ENCODE measurements around the gene LRRC15. TPM values are rescaled to one million over a fixed set of nuclear protein-coding genes. Genes with fewer than 3 reads are reported as not detected.
A peak's percentile ranks its signal among the peaks of the same experiment; 100 is the strongest.

LRRC15 gene
- total RNA-seq, 1 experiment from 2014 or later = not detected

DNA sequence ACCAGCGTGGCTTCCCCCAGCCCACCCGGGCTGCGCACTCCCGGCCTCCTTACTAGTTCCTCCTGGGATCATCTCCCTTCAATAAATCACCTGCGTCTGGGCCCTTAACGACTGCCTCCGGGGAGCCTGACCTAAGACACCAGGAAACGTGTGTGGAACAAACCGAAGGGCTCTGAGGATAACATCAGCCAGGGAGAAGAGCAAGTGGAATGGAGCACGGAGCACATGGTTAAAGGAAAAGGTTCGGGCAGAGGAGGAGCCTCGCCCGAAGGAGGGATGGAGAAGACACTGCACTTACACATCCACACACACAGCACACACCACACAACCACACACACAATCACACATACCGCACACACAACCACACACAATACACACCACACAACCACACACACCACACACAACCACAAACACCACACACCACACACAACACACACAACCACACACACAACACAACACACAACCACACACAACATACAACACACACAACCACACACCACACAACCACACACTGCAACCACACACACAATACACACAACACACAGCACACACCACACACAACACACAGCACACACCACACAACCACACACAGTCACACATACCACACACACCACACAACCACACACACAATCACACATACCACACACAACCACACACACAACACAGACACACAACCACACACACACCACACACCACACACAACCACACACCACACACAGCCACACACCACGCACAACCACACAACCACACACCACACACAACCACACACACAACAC lies 43.2 kb downstream of the LRRC15 start:
- CTCF ChIA-PET = no interaction called here
- Mint-ChIP-seq H3K36me3 (ENCODE audit: insufficient read depth, unreplicated experiment) (no peaks in the 10 kb centered on the region), H3K27me3 (ENCODE audit: unreplicated experiment) (no peaks in the 10 kb centered on the region), H3K9me3 (ENCODE audit: low read depth, unreplicated experiment) (no peaks in the 10 kb centered on the region), H3K4me1 (ENCODE audit: low read depth, unreplicated experiment) (peaks cover 25% of the 10 kb centered on the region), H3K4me3 (ENCODE audit: low read depth, unreplicated experiment) (no peak overlapping the region), H3K27ac (ENCODE audit: unreplicated experiment) (no peak overlapping the region)
- TF ChIP-seq, protein P1, sequence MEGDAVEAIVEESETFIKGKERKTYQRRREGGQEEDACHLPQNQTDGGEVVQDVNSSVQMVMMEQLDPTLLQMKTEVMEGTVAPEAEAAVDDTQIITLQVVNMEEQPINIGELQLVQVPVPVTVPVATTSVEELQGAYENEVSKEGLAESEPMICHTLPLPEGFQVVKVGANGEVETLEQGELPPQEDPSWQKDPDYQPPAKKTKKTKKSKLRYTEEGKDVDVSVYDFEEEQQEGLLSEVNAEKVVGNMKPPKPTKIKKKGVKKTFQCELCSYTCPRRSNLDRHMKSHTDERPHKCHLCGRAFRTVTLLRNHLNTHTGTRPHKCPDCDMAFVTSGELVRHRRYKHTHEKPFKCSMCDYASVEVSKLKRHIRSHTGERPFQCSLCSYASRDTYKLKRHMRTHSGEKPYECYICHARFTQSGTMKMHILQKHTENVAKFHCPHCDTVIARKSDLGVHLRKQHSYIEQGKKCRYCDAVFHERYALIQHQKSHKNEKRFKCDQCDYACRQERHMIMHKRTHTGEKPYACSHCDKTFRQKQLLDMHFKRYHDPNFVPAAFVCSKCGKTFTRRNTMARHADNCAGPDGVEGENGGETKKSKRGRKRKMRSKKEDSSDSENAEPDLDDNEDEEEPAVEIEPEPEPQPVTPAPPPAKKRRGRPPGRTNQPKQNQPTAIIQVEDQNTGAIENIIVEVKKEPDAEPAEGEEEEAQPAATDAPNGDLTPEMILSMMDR (IDR thresholded peaks at IDR 0.05; ENCODE audit: unreplicated experiment) = no peak
- intact Hi-C loops (cut with micrococcal nuclease; ENCODE audit: unreplicated experiment) = no loop called here
- no peak for DNase-seq
- BruUV-seq (replicated peaks) = no TSS peak

- BruUV-seq (replicated peaks) = no TSS peak
- TF ChIP-seq, protein P1 (IDR thresholded peaks at IDR 0.05; ENCODE audit: unreplicated experiment) = no peak
- H3K27ac Mint-ChIP-seq (ENCODE audit: unreplicated experiment) = no peak overlapping the region
- H3K4me1 Mint-ChIP-seq (ENCODE audit: low read depth, unreplicated experiment) = peaks cover 29% of the 10 kb centered on the region
- no peaks in the 10 kb centered on the region for H3K9me3 Mint-ChIP-seq (ENCODE audit: low read depth, unreplicated experiment)
- no peak overlapping the region for H3K4me3 Mint-ChIP-seq (ENCODE audit: low read depth, unreplicated experiment)
- H3K27me3 Mint-ChIP-seq (ENCODE audit: unreplicated experiment) = no peaks in the 10 kb centered on the region
- intact Hi-C loops (cut with micrococcal nuclease; ENCODE audit: unreplicated experiment) = no loop called here
- H3K36me3 Mint-ChIP-seq (ENCODE audit: insufficient read depth, unreplicated experiment) = no peaks in the 10 kb centered on the region
- CTCF ChIA-PET = no interaction called here
- DNase-seq = no peak
Measured at GRCh38 chr3:194325424-194326153, 44.0 kb downstream of the LRRC15 start.

GRCh38 chr3:194324823-194325327 lies 44.7 kb downstream of the LRRC15 start:
- H3K27ac Mint-ChIP-seq (ENCODE audit: unreplicated experiment) = no peak overlapping the region
- no peaks in the 10 kb centered on the region for H3K9me3 Mint-ChIP-seq (ENCODE audit: low read depth, unreplicated experiment)
- H3K4me3 Mint-ChIP-seq (ENCODE audit: low read depth, unreplicated experiment) = no peak overlapping the region
- peaks cover 29% of the 10 kb centered on the region for H3K4me1 Mint-ChIP-seq (ENCODE audit: low read depth, unreplicated experiment)
- CTCF ChIA-PET = interaction anchor here (1.2 kb wide), 1 partner anchor 9 kb away, joined by 10 read pairs; no protein-coding TSS in a partner anchor
- no peaks in the 10 kb centered on the region for H3K36me3 Mint-ChIP-seq (ENCODE audit: insufficient read depth, unreplicated experiment)
- TF ChIP-seq, protein P1 (IDR thresholded peaks at IDR 0.05; ENCODE audit: unreplicated experiment) = no peak
- intact Hi-C loops (cut with micrococcal nuclease; ENCODE audit: unreplicated experiment) = loop anchor here (5.0 kb wide), 3 partner anchors 248 to 483 kb away; no protein-coding TSS in a partner anchor
- BruUV-seq (replicated peaks) = no TSS peak
- H3K27me3 Mint-ChIP-seq (ENCODE audit: unreplicated experiment) = no peaks in the 10 kb centered on the region
- no peak for DNase-seq

DNA sequence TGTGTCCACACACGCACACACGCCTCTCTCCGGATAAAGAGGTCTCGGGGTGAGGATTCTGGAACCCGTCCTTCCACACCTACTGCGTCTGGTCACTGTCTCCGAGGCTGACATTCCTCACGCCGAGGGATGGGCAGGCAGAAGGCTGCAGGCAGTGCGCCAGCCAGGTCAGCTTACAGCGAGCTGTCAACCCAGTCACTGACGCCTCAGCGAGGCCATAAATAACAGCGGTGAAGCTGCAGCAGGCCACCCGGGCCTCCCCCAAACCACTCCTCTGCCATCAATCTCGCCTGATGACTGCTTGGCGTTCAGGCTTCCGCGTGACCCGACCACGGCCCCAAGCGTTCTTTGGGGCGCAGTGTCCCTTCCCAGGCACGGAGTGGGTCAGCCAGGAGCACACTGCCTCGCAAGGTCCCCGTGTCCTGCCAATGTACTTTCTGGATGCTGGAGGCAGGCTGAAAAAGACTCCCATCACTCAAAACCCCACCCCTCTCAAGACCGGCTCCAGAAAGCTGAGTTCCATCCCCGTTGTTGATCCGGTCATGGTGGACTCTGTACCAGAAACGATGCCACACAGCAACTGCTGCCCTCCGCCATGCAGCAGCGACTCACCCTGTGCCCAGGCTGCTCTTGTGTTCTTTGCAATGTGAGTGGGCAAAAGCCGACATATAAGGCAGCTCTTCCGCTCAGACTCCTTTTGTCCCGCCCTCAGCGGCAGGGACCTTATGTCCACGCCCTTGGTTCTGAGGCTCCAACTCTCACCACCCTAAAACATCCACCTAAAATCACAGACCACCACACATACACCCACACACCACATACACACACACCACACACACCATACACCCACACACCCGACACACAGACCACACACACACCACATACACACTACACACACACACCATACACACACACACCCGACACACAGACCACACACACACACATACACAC lies 45.5 kb downstream of the LRRC15 start:
- Mint-ChIP-seq H3K4me3 (ENCODE audit: low read depth, unreplicated experiment) (no peak overlapping the region), H3K4me1 (ENCODE audit: low read depth, unreplicated experiment) (peaks cover 35% of the 10 kb centered on the region), H3K36me3 (ENCODE audit: insufficient read depth, unreplicated experiment) (no peaks in the 10 kb centered on the region), H3K9me3 (ENCODE audit: low read depth, unreplicated experiment) (peaks cover 5% of the 10 kb centered on the region), H3K27ac (ENCODE audit: unreplicated experiment) (no peak overlapping the region), H3K27me3 (ENCODE audit: unreplicated experiment) (no peaks in the 10 kb centered on the region)
- DNase-seq = peak; percentile 79
- TF ChIP-seq, protein P1 (IDR thresholded peaks at IDR 0.05; ENCODE audit: unreplicated experiment) = no peak
- no TSS peak for BruUV-seq (replicated peaks)
- intact Hi-C loops (cut with micrococcal nuclease; ENCODE audit: unreplicated experiment) = loop anchor here (2.0 to 5.0 kb wide), 4 partner anchors 185 to 482 kb away; no protein-coding TSS in a partner anchor
- CTCF ChIA-PET = interaction anchor here (0.7 to 1.9 kb wide), 3 partner anchors 8 to 22 kb away, joined by 3 to 10 read pairs (median 10); no protein-coding TSS in a partner anchor

Measured in Calu3 (cell line).